Right atrium auricular region (tissue), 2 donors: ENCODE data around the gene AIMP1. TPM values are rescaled to one million over a fixed set of nuclear protein-coding genes. Genes with fewer than 3 reads are reported as not detected.

Source experiments
- DNase-seq: peaks from one replicate; pipeline ENCODE4 v3.0.0-alpha.2; 2019; ENCODE audit warnings: low spot score
- H3K27ac ChIP-seq, 2 donors: fragments of 200-600 bp; sonication (generic); 1 replicate in 1 of 2; 2 replicates in 1 of 2; pipeline ENCODE4 v1.5.1; 2016 to 2019
- H3K27me3 ChIP-seq, 2 donors: fragments of 200-600 bp; sonication (generic); one replicate each; pipeline versions ENCODE4 v1.5.1 to v1.6.0; 2017 to 2019
- H3K36me3 ChIP-seq: fragments of 200-600 bp; sonication (generic); one replicate; pipeline ENCODE4 v1.5.1; 2016
- H3K4me1 ChIP-seq, 2 donors: fragments of 200-600 bp; sonication (generic); one replicate each; pipeline versions ENCODE4 v1.5.1 to v1.6.0; 2017 to 2019
- H3K4me3 ChIP-seq, 2 donors: fragments of 200-600 bp; sonication (generic); 1 replicate in 1 of 2; 2 replicates in 1 of 2; pipeline ENCODE4 v1.5.1; 2017 to 2019; ENCODE audit warnings: mild to moderate bottlenecking in 1 of 2, moderate library complexity in 1 of 2
- H3K9me3 ChIP-seq, 2 donors: fragments of 200-600 bp; sonication (generic); one replicate each; pipeline ENCODE4 v1.5.1; 2019
- CTCF ChIP-seq, 2 donors: fragments of 200-600 bp; sonication (generic); IDR thresholded peaks; one replicate each; pipeline ENCODE4 v1.5.1; 2019; ENCODE audit warnings: antibody characterized with exemption in 2 of 2
- total RNA-seq, 2 donors: library from RNA; depleted of rRNA; stranded (reverse); fragments of >200 nt; gene quantifications; one replicate each; pipeline ENCODE4 v1.1.0, GENCODE V29; 2016

Gene AIMP1
- total RNA-seq, 2 donors from 2014 or later: 15.8 to 19.2 TPM

- H3K9me3 ChIP-seq: peaks cover 0 to 21% of the 10 kb centered on the region in 2 donors
- peaks cover 38% of the 10 kb centered on the region for H3K36me3 ChIP-seq
- no peak overlapping the region for H3K4me3 ChIP-seq
These were observed 24.4 kb downstream of the AIMP1 start for GRCh38 chr4:106340774-106341173.

GRCh38 chr4:106343865-106344646 lies 27.7 kb downstream of the AIMP1 start:
- Histone ChIP-seq H3K36me3 (peaks cover 24% of the 10 kb centered on the region), H3K4me3 (no peak overlapping the region), H3K4me1 (peaks cover 0 to 8% of the 10 kb centered on the region in 2 donors), H3K9me3 (peaks cover 0 to 14% of the 10 kb centered on the region in 2 donors), H3K27ac (no peak overlapping the region), H3K27me3 (no peaks in the 10 kb centered on the region)
- no peak for DNase-seq
- no peak for TF ChIP-seq CTCF (IDR thresholded peaks at IDR 0.05)

More at GRCh38 chr4:106340774-106341173, 24.4 kb downstream of the AIMP1 start:
- no peak overlapping the region for H3K27ac ChIP-seq
- TF ChIP-seq CTCF (IDR thresholded peaks at IDR 0.05): no peak
- H3K4me1 ChIP-seq: peaks cover 0 to 8% of the 10 kb centered on the region in 2 donors
- no peak for DNase-seq
- H3K27me3 ChIP-seq: no peaks in the 10 kb centered on the region

GRCh38 chr4:106344647-106344970 lies 28.3 kb downstream of the AIMP1 start:
- Histone ChIP-seq H3K27ac (no peak overlapping the region), H3K9me3 (peaks cover 0 to 14% of the 10 kb centered on the region in 2 donors), H3K36me3 (peaks cover 23% of the 10 kb centered on the region), H3K27me3 (no peaks in the 10 kb centered on the region), H3K4me3 (no peak overlapping the region), H3K4me1 (peaks cover 0 to 8% of the 10 kb centered on the region in 2 donors)
- no peak for TF ChIP-seq CTCF (IDR thresholded peaks at IDR 0.05)
- no peak for DNase-seq

- Histone ChIP-seq H3K4me3 (no peak overlapping the region), H3K27me3 (no peaks in the 10 kb centered on the region), H3K36me3 (peaks cover 17% of the 10 kb centered on the region), H3K4me1 (peaks cover 0 to 8% of the 10 kb centered on the region in 2 donors), H3K27ac (no peak overlapping the region), H3K9me3 (no peaks in the 10 kb centered on the region)
- no peak for TF ChIP-seq CTCF (IDR thresholded peaks at IDR 0.05)
- DNase-seq: no peak
These were observed 30.8 kb downstream of the AIMP1 start for GRCh38 chr4:106347167-106347566.

GRCh38 chr4:106351016-106351415 lies 34.7 kb downstream of the AIMP1 start:
- Histone ChIP-seq H3K4me1 (no peaks in the 10 kb centered on the region), H3K27me3 (no peaks in the 10 kb centered on the region), H3K4me3 (no peak overlapping the region), H3K27ac (no peak overlapping the region), H3K36me3 (peaks cover 17% of the 10 kb centered on the region), H3K9me3 (no peaks in the 10 kb centered on the region)
- DNase-seq: no peak
- no peak for TF ChIP-seq CTCF (IDR thresholded peaks at IDR 0.05)

- H3K27me3 ChIP-seq: no peaks in the 10 kb centered on the region
- no peaks in the 10 kb centered on the region for H3K4me1 ChIP-seq
- no peak for TF ChIP-seq CTCF (IDR thresholded peaks at IDR 0.05)
- no peaks in the 10 kb centered on the region for H3K9me3 ChIP-seq
- no peak overlapping the region for H3K4me3 ChIP-seq
- DNase-seq: no peak
- peaks cover 1% of the 10 kb centered on the region for H3K36me3 ChIP-seq
- H3K27ac ChIP-seq: no peak overlapping the region
These were observed 37.4 kb downstream of the AIMP1 start for GRCh38 chr4:106353786-106354185.
